AG10803 (cell line): Measurements from ENCODE around the gene MVD.

Experiments
- DNase-seq: peaks from one replicate; pipeline ENCODE4 v3.0.0; 2010; ENCODE audit warnings: low read depth
- H3K4me3 ChIP-seq: 2 replicates; pipeline ENCODE4 v1.5.1; 2011; ENCODE audit warnings: mild to moderate bottlenecking, low read length, control low read depth
- CTCF ChIP-seq: conservative IDR thresholded peaks from 2 replicates; pipeline ENCODE4 v1.5.1; 2011; ENCODE audit warnings: mild to moderate bottlenecking, low read length, control low read depth, inconsistent platforms

Gene MVD

GRCh38 chr16:88695218-88695617 is 32.3 kb upstream of the MVD start:
- TF ChIP-seq CTCF: no peak
- no peak overlapping the region for H3K4me3 ChIP-seq
- DNase-seq: no peak

- TF ChIP-seq CTCF: no peak
- DNase-seq: no peak
- H3K4me3 ChIP-seq: no peak overlapping the region
These were observed 31.6 kb upstream of the MVD start for GRCh38 chr16:88694221-88695087.

- H3K4me3 ChIP-seq: no peak overlapping the region
- TF ChIP-seq CTCF: no peak
- no peak for DNase-seq
These were observed 30.7 kb upstream of the MVD start for GRCh38 chr16:88693420-88694177.

GRCh38 chr16:88692861-88693260 is 30.0 kb upstream of the MVD start:
- no peak for TF ChIP-seq CTCF

GRCh38 chr16:88691924-88692560 is 29.2 kb upstream of the MVD start:
- no peak overlapping the region for H3K4me3 ChIP-seq
- DNase-seq: no peak
- TF ChIP-seq CTCF: no peak

More at GRCh38 chr16:88692861-88693260, 30.0 kb upstream of the MVD start:
- no peak overlapping the region for H3K4me3 ChIP-seq
- DNase-seq: no peak

- H3K4me3 ChIP-seq: no peak overlapping the region
- DNase-seq: no peak
- no peak for TF ChIP-seq CTCF
These were observed 28.4 kb upstream of the MVD start for GRCh38 chr16:88691129-88691813.
